Gastroesophageal sphincter (tissue), 3 donors: ENCODE measurements around the gene DDX46.

ENCODE experiments used
- EP300 ChIP-seq: sonication (generic); formaldehyde crosslinking; IDR thresholded peaks from one replicate; pipeline ENCODE4 v1.6.1; 2017; ENCODE audit warnings: antibody characterized with exemption, mild to moderate bottlenecking
- POLR2A ChIP-seq, 2 donors: fragments of 450-650 bp; IDR thresholded peaks; one replicate each; pipeline ENCODE4 v1.6.1; 2017; ENCODE audit warnings: antibody characterized with exemption in 2 of 2, mild to moderate bottlenecking in 2 of 2, moderate library complexity in 1 of 2
- POLR2AphosphoS5 ChIP-seq: sonication (generic); formaldehyde crosslinking; IDR thresholded peaks from one replicate; pipeline ENCODE4 v1.6.1; 2017; ENCODE audit warnings: antibody characterized with exemption
- TF ChIP-seq, protein P1 (sequence below), 4 experiments: fragments of 200-600 bp in 2 of 4; fragments of 450-650 bp in 2 of 4; sonication (generic) in 1 of 4; IDR thresholded peaks; one replicate each; pipeline ENCODE4 v1.5.1; 2017 to 2019; ENCODE audit warnings: antibody characterized with exemption in 4 of 4, mild to moderate bottlenecking in 2 of 4, moderate library complexity in 2 of 4

DNA sequence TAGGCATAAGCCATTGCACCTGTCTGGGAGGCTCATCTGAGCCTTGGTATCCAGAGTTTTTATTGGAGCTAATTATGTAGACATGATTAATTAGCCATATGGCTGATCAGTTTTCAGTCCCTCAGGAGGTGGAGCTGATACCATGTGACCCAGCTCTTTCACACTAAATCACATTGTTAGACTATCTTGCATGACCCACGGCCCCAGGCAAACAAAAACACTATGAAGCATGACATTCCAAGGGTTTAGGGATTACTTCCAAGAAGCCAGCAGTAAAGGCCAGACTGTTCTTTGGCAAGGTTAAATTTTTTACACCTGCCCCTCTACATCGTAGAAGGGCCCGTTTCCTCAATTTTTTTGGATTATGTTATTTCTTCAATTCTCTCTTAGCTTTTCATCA is 82.2 kb downstream of the DDX46 start:
- TF ChIP-seq, protein P1, sequence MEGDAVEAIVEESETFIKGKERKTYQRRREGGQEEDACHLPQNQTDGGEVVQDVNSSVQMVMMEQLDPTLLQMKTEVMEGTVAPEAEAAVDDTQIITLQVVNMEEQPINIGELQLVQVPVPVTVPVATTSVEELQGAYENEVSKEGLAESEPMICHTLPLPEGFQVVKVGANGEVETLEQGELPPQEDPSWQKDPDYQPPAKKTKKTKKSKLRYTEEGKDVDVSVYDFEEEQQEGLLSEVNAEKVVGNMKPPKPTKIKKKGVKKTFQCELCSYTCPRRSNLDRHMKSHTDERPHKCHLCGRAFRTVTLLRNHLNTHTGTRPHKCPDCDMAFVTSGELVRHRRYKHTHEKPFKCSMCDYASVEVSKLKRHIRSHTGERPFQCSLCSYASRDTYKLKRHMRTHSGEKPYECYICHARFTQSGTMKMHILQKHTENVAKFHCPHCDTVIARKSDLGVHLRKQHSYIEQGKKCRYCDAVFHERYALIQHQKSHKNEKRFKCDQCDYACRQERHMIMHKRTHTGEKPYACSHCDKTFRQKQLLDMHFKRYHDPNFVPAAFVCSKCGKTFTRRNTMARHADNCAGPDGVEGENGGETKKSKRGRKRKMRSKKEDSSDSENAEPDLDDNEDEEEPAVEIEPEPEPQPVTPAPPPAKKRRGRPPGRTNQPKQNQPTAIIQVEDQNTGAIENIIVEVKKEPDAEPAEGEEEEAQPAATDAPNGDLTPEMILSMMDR (IDR thresholded peaks at IDR 0.05) = no peak
- TF ChIP-seq POLR2A (IDR thresholded peaks at IDR 0.05) (no peak), EP300 (no peak), POLR2AphosphoS5 (no peak)
